HG03045 (cell line): ENCODE results near the gene GPER1.
"Not testable (repeated sequence)": the region's sequence is repeated elsewhere in the genome, so short reads cannot be mapped to it uniquely, and the experiment has no call there.

ENCODE experiments used
- ATAC-seq: cut with Tn5 transposase; IDR thresholded peaks from one replicate; pipeline ENCODE4 v1.9.1; 2021; ENCODE audit warnings: mild to moderate bottlenecking, moderate library complexity; ENCODE audit not compliant: unreplicated experiment

Gene GPER1

GRCh38 chr7:1101563-1102431, 13.9 kb downstream of the GPER1 start:
- ATAC-seq, result no peak

- ATAC-seq, result no peak
Observed at GRCh38 chr7:1103009-1103788, 15.3 kb downstream of the GPER1 start.

- no peak for ATAC-seq
Observed at GRCh38 chr7:1103789-1104515, 16.0 kb downstream of the GPER1 start.

- ATAC-seq, result no peak
Observed at GRCh38 chr7:1104516-1105179, 16.7 kb downstream of the GPER1 start.

- ATAC-seq, result no peak
Observed at GRCh38 chr7:1105189-1105588, 17.3 kb downstream of the GPER1 start.

- no peak for ATAC-seq
Observed at GRCh38 chr7:1106063-1106792, 18.3 kb downstream of the GPER1 start.

- no peak for ATAC-seq
Observed at GRCh38 chr7:1106793-1107421, 19.0 kb downstream of the GPER1 start.

GRCh38 chr7:1108264-1108920, 20.5 kb downstream of the GPER1 start:
- ATAC-seq, result no peak

- no peak for ATAC-seq
Observed at GRCh38 chr7:1109581-1110310, 21.8 kb downstream of the GPER1 start.

GRCh38 chr7:1110358-1110757, 22.4 kb downstream of the GPER1 start:
- no peak for ATAC-seq

GRCh38 chr7:1111156-1111555, 23.2 kb downstream of the GPER1 start:
- ATAC-seq, result no peak

GRCh38 chr7:1112109-1112508, 24.2 kb downstream of the GPER1 start:
- no peak for ATAC-seq

- no peak for ATAC-seq
Observed at GRCh38 chr7:1112625-1113547, 25.0 kb downstream of the GPER1 start.

- ATAC-seq, result no peak
Observed at GRCh38 chr7:1113548-1113885, 25.6 kb downstream of the GPER1 start.

GRCh38 chr7:1114088-1114487, 26.2 kb downstream of the GPER1 start:
- ATAC-seq, result no peak

- no peak for ATAC-seq
Observed at GRCh38 chr7:1114505-1114904, 26.6 kb downstream of the GPER1 start.

GRCh38 chr7:1115171-1116045, 27.5 kb downstream of the GPER1 start:
- not testable (repeated sequence) for ATAC-seq
